RCC 7860 (cell line): Measurements from ENCODE around the gene SERPINI1.
"Not testable (repeated sequence)": the region's sequence is repeated elsewhere in the genome, so short reads cannot be mapped to it uniquely, and the experiment has no call there.

Experiments used
- DNase-seq: peaks from one replicate; pipeline ENCODE4 v3.0.0-alpha.2; 2015; ENCODE audit warnings: low spot score
- FAIRE-seq: peaks from 2 replicates; lab custom pipeline; 2012; peaks lifted over from hg19 to GRCh38; lab: Jason Lieb, UNC

Gene SERPINI1

GRCh38 chr3:167783781-167784180, 48.3 kb downstream of the SERPINI1 start:
- no peak for FAIRE-seq
- no peak for DNase-seq

- DNase-seq (no peak), FAIRE-seq (no peak)
These were observed 50.3 kb downstream of the SERPINI1 start for GRCh38 chr3:167785790-167786189.

GRCh38 chr3:167787440-167787839, 51.9 kb downstream of the SERPINI1 start:
- FAIRE-seq = no peak

GRCh38 chr3:167798443-167798842, 62.9 kb downstream of the SERPINI1 start:
- DNase-seq = no peak
- FAIRE-seq = no peak

More at GRCh38 chr3:167787440-167787839, 51.9 kb downstream of the SERPINI1 start:
- no peak for DNase-seq

GRCh38 chr3:167808910-167809309, 73.4 kb downstream of the SERPINI1 start:
- FAIRE-seq (no peak), DNase-seq (no peak)

- no peak for DNase-seq
- FAIRE-seq = no peak
These were observed 74.7 kb downstream of the SERPINI1 start for GRCh38 chr3:167810236-167810635.

- DNase-seq (no peak), FAIRE-seq (no peak)
These were observed 75.5 kb downstream of the SERPINI1 start for GRCh38 chr3:167811031-167811430.

GRCh38 chr3:167813169-167814123, 77.9 kb downstream of the SERPINI1 start:
- FAIRE-seq = no peak
- DNase-seq = no peak

- DNase-seq (no peak), FAIRE-seq (no peak)
These were observed 79.0 kb downstream of the SERPINI1 start for GRCh38 chr3:167814441-167814951.

GRCh38 chr3:167816953-167817352, 81.4 kb downstream of the SERPINI1 start:
- FAIRE-seq = no peak

GRCh38 chr3:167820102-167820865, 84.8 kb downstream of the SERPINI1 start:
- DNase-seq (no peak), FAIRE-seq (no peak)

More at GRCh38 chr3:167816953-167817352, 81.4 kb downstream of the SERPINI1 start:
- DNase-seq = no peak

GRCh38 chr3:167821248-167821805, 85.8 kb downstream of the SERPINI1 start:
- no peak for FAIRE-seq

GRCh38 chr3:167823738-167824137, 88.2 kb downstream of the SERPINI1 start:
- DNase-seq (no peak), FAIRE-seq (no peak)

More at GRCh38 chr3:167821248-167821805, 85.8 kb downstream of the SERPINI1 start:
- no peak for DNase-seq

- FAIRE-seq, DNase-seq: not testable (repeated sequence)
These were observed 92.1 kb downstream of the SERPINI1 start for GRCh38 chr3:167827588-167827987.

- FAIRE-seq = no peak
- no peak for DNase-seq
These were observed 93.5 kb downstream of the SERPINI1 start for GRCh38 chr3:167829071-167829470.

- no peak for FAIRE-seq
- DNase-seq = no peak
These were observed 94.5 kb downstream of the SERPINI1 start for GRCh38 chr3:167830007-167830406.

- DNase-seq (no peak), FAIRE-seq (no peak)
These were observed 99.8 kb downstream of the SERPINI1 start for GRCh38 chr3:167835359-167835758.

- FAIRE-seq (no peak), DNase-seq (no peak)
These were observed 100.4 kb downstream of the SERPINI1 start for GRCh38 chr3:167835953-167836352.

- no peak for FAIRE-seq
- DNase-seq = no peak
These were observed 101.9 kb downstream of the SERPINI1 start for GRCh38 chr3:167837466-167837865.

GRCh38 chr3:167839460-167840134, 104.1 kb downstream of the SERPINI1 start:
- no peak for FAIRE-seq

More at GRCh38 chr3:167839460-167840134, 104.1 kb downstream of the SERPINI1 start:
- no peak for DNase-seq
